C4-2B (cell line): ENCODE measurements around the gene TUBB6.

Source experiments
- CTCF ChIP-seq: fragments of 450-650 bp; conservative IDR thresholded peaks from 2 replicates; pipeline ENCODE4 v1.5.1; 2017; ENCODE audit warnings: mild to moderate bottlenecking
- ZFX ChIP-seq: fragments of 450-650 bp; IDR thresholded peaks from 2 replicates; pipeline ENCODE4 v1.6.1; 2017

- TF ChIP-seq ZFX, result no peak
- TF ChIP-seq CTCF, result no peak
Measured at GRCh38 chr18:12340945-12341660, 33.1 kb downstream of the TUBB6 start.
